HCT116 (cell line): Measurements from ENCODE around the gene TXNRD3. TPM values are rescaled to one million over a fixed set of nuclear protein-coding genes. Genes with fewer than 3 reads are reported as not detected.

Source experiments
- ATAC-seq: fragments of 200-7000 bp; cut with Tn5 transposase; 2 replicates; pipeline ENCODE4 v1.9.1; 2020; ENCODE audit warnings: mild to moderate bottlenecking, moderate library complexity
- BruUV-seq: library from RNA; stranded (reverse); fragments of 400-500 nt; replicated peaks from 2 replicates; lab custom pipeline; 2021; lab: Mats Ljungman, UMichigan
- CTCF ChIA-PET: fragments of 300-600 bp; sonication (Branson Sonifier 250); formaldehyde crosslinking; loops from one replicate; lab custom pipeline; 2021; ENCODE audit warnings: antibody characterized with exemption; lab: Charles Lee
- POLR2A ChIA-PET: fragments of 300-600, 350-600 bp; sonication (Branson Sonifier 250); formaldehyde crosslinking; loops from one replicate; lab custom pipeline; 2021; ENCODE audit warnings: antibody characterized with exemption; lab: Charles Lee
- RAD21 ChIA-PET, 2 experiments: fragments of 300-600 bp; sonication (Branson Sonifier 250); formaldehyde crosslinking; loops; one replicate each; lab custom pipeline; 2023; ENCODE audit warnings: low total read pairs in 2 of 2; ENCODE audit not compliant: uncharacterized antibody in 2 of 2, unreplicated experiment in 2 of 2, low non-redundant PET in 1 of 2; lab: Charles Lee
- DNase-seq: peaks from one replicate; pipeline ENCODE4 v3.0.0-alpha.2; 2010; ENCODE audit warnings: low read depth, low spot score
- H2AFZ ChIP-seq: fragments of 200-600 bp; shearing (Covaris generic), sonication (generic); 2 replicates; pipeline ENCODE4 v1.6.1; 2017; ENCODE audit warnings: low read depth, mixed run types, mixed read lengths, antibody characterized with exemption, low read length; ENCODE audit not compliant: poor library complexity, severe bottlenecking
- H3K27ac ChIP-seq: 2 replicates; pipeline ENCODE4 v1.5.1; 2012; ENCODE audit warnings: low read depth, low read length
- H3K27me3 ChIP-seq: fragments of 200-600 bp; sonication (generic); 2 replicates; pipeline ENCODE4 v1.6.1; 2016; ENCODE audit warnings: mixed run types, low read length, mixed read lengths; ENCODE audit not compliant: insufficient read depth
- H3K36me3 ChIP-seq, 2 experiments: fragments of 200-500 bp in 1 of 2; fragments of 200-600 bp in 1 of 2; sonication (Bioruptor generic) in 1 of 2; sonication (generic) in 1 of 2; 2 replicates each; pipeline versions ENCODE4 v1.5.1 to v1.6.1; 2014 to 2016; ENCODE audit warnings: low read length in 2 of 2, inconsistent platforms in 1 of 2, mixed read lengths in 1 of 2, mixed run types in 1 of 2; ENCODE audit not compliant: insufficient read depth in 2 of 2, control insufficient read depth in 1 of 2
- H3K4me1 ChIP-seq, 2 experiments: fragments of 200-600 bp in 1 of 2; sonication (generic) in 1 of 2; 2 replicates each; pipeline versions ENCODE4 v1.5.1 to v1.6.1; 2012 to 2017; ENCODE audit warnings: low read length in 2 of 2, inconsistent platforms in 1 of 2, mild to moderate bottlenecking in 1 of 2, mixed read lengths in 1 of 2, mixed run types in 1 of 2, moderate library complexity in 1 of 2; ENCODE audit not compliant: insufficient read depth in 2 of 2, control insufficient read depth in 1 of 2
- H3K4me2 ChIP-seq: fragments of 200-600 bp; sonication (generic); 2 replicates; pipeline ENCODE4 v1.6.1; 2017; ENCODE audit warnings: mixed run types, low read length, mixed read lengths
- H3K4me3 ChIP-seq, 2 experiments: fragments of 200-600 bp in 1 of 2; sonication (generic) in 1 of 2; replicated peaks in 1 of 2; 2 replicates each; pipeline ENCODE4 v1.5.1; 2011 to 2016; ENCODE audit warnings: low read length in 2 of 2, control low read depth in 1 of 2, low read depth in 1 of 2, mild to moderate bottlenecking in 1 of 2, mixed read lengths in 1 of 2, mixed run types in 1 of 2
- H3K79me2 ChIP-seq: fragments of 200-600 bp; sonication (generic); 2 replicates; pipeline ENCODE4 v1.6.1; 2017; ENCODE audit warnings: mild to moderate bottlenecking, mixed run types, low read length, moderate library complexity, mixed read lengths; ENCODE audit not compliant: insufficient read depth
- H3K9ac ChIP-seq: fragments of 200-600 bp; sonication (generic); 2 replicates; pipeline ENCODE4 v1.6.1; 2016; ENCODE audit warnings: low read length, mixed read lengths
- H3K9me2 ChIP-seq: fragments of 200-600 bp; sonication (generic), shearing (Covaris generic); 2 replicates; pipeline ENCODE4 v1.6.1; 2017; ENCODE audit warnings: mixed run types, mild to moderate bottlenecking, moderate library complexity; ENCODE audit not compliant: insufficient read depth
- H3K9me3 ChIP-seq, 2 experiments: fragments of 200-500 bp in 1 of 2; fragments of 200-600 bp in 1 of 2; sonication (Bioruptor generic) in 1 of 2; sonication (generic) in 1 of 2; 2 replicates each; pipeline ENCODE4 v1.6.1; 2014 to 2017; ENCODE audit warnings: low read length in 2 of 2, mixed read lengths in 2 of 2, inconsistent platforms in 1 of 2, low read depth in 1 of 2, mild to moderate bottlenecking in 1 of 2, mixed run types in 1 of 2, moderate library complexity in 1 of 2; ENCODE audit not compliant: control insufficient read depth in 1 of 2, insufficient read depth in 1 of 2
- H4K20me1 ChIP-seq: fragments of 200-600 bp; sonication (generic), shearing (Covaris generic); 2 replicates; pipeline ENCODE4 v1.6.1; 2017; ENCODE audit warnings: mixed run types, mild to moderate bottlenecking, moderate library complexity; ENCODE audit not compliant: insufficient read depth
- EGR1 ChIP-seq: IDR thresholded peaks from 2 replicates; pipeline ENCODE4 v1.6.1; 2012; ENCODE audit warnings: low read depth
- EZH2 ChIP-seq: fragments of 200-600 bp; sonication (generic); IDR thresholded peaks from 2 replicates; pipeline ENCODE4 v1.6.1; 2017; ENCODE audit warnings: antibody characterized with exemption, mixed run types
- EZH2phosphoT487 ChIP-seq: fragments of 200-600 bp; IDR thresholded peaks from 2 replicates; pipeline ENCODE4 v1.6.1; 2018; ENCODE audit warnings: antibody characterized with exemption, borderline replicate concordance
- FOSL1 ChIP-seq: IDR thresholded peaks from 2 replicates; pipeline ENCODE4 v1.6.1; 2012; ENCODE audit warnings: low read depth
- POLR2AphosphoS5 ChIP-seq: IDR thresholded peaks from 2 replicates; pipeline ENCODE4 v1.6.1; 2011; ENCODE audit warnings: mild to moderate bottlenecking, low read depth, low read length, moderate library complexity
- RAD21 ChIP-seq: IDR thresholded peaks from 2 replicates; pipeline ENCODE4 v1.6.1; 2012; ENCODE audit warnings: low read depth, mild to moderate bottlenecking
- SP1 ChIP-seq: IDR thresholded peaks from 2 replicates; pipeline ENCODE4 v1.6.1; 2012; ENCODE audit warnings: low read depth
- TCF7L2 ChIP-seq: IDR thresholded peaks from 2 replicates; pipeline ENCODE4 v1.7.0; 2011; ENCODE audit warnings: borderline replicate concordance, inconsistent platforms; ENCODE audit not compliant: insufficient read depth, insufficient read length; ENCODE audit errors: extremely low read depth
- YY1 ChIP-seq: IDR thresholded peaks from 2 replicates; pipeline ENCODE4 v1.6.1; 2011; ENCODE audit warnings: low read length, low read depth, moderate library complexity, mild to moderate bottlenecking; ENCODE audit not compliant: insufficient replicate concordance; ENCODE audit errors: extremely low read depth
- ZFX ChIP-seq: fragments of 450-650 bp; IDR thresholded peaks from 2 replicates; pipeline ENCODE4 v1.6.1; 2017
- ZNF274 ChIP-seq: fragments of 200-500 bp; sonication (Bioruptor generic); IDR thresholded peaks from 2 replicates; pipeline ENCODE4 v1.6.1; 2014; ENCODE audit warnings: mild to moderate bottlenecking, low read depth, low read length, inconsistent platforms
- intact Hi-C: fragments of 100-400 bp; cut with micrococcal nuclease; formaldehyde crosslinking; loops from 2 replicates; pipeline ENCODE4 v1.10.0; 2022
- total RNA-seq: library from RNA; stranded (reverse); gene quantifications from one replicate; pipeline ENCODE4 v1.2.1, GENCODE V29; 2021; ENCODE audit not compliant: unreplicated experiment
- TF ChIP-seq, protein P1 (sequence below): IDR thresholded peaks from 2 replicates; pipeline ENCODE4 v1.6.1; 2012
- TF ChIP-seq, protein P2 (sequence below): IDR thresholded peaks from 2 replicates; pipeline ENCODE4 v1.6.1; 2011; ENCODE audit warnings: mild to moderate bottlenecking, low read length, moderate library complexity; ENCODE audit not compliant: insufficient replicate concordance; ENCODE audit errors: extremely low read depth
- TF ChIP-seq, protein P3 (sequence below): IDR thresholded peaks from 2 replicates; pipeline ENCODE4 v1.6.1; 2012

The TXNRD3 gene
- total RNA-seq, 1 experiment from 2014 or later, result 19.3 TPM

DNA sequence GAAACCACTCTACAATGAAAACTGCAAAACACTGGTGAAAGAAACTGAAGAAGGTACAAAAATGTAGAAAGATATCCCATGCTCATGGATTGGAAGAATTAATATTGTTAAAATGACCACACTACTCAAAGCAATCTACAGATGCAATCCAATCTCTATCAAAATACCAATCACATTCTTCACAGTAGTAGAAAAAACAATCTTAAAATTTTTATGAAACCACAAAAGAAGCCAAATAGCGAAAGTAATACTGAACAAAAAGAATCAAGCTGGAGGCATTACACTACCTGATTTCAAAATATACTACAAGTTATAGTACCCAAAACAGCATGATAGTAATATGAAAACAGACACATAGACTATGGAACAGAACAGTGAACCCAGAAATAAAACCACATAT lies 36.9 kb downstream of the TXNRD3 start:
- no peak overlapping the region for H2AFZ ChIP-seq
- H3K79me2 ChIP-seq, result no peaks in the 10 kb centered on the region
- H3K4me1 ChIP-seq, result peaks cover 0 to 20% of the 10 kb centered on the region in 2 experiments; a peak in 2 of 4 replicates
- CTCF ChIA-PET, result no interaction called here
- no peak overlapping the region for H3K9ac ChIP-seq
- no peak for ATAC-seq
- H3K4me3 ChIP-seq, result no peak overlapping the region
- H3K27me3 ChIP-seq, result no peaks in the 10 kb centered on the region
- no peak overlapping the region for H3K27ac ChIP-seq
- RAD21 ChIA-PET, result no interaction called here
- DNase-seq, result no peak
- H3K9me2 ChIP-seq, result no peaks in the 10 kb centered on the region
- intact Hi-C loops, result no loop called here
- TF ChIP-seq, protein P1, sequence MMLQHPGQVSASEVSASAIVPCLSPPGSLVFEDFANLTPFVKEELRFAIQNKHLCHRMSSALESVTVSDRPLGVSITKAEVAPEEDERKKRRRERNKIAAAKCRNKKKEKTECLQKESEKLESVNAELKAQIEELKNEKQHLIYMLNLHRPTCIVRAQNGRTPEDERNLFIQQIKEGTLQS, result no peak
- TF ChIP-seq, protein P2, sequence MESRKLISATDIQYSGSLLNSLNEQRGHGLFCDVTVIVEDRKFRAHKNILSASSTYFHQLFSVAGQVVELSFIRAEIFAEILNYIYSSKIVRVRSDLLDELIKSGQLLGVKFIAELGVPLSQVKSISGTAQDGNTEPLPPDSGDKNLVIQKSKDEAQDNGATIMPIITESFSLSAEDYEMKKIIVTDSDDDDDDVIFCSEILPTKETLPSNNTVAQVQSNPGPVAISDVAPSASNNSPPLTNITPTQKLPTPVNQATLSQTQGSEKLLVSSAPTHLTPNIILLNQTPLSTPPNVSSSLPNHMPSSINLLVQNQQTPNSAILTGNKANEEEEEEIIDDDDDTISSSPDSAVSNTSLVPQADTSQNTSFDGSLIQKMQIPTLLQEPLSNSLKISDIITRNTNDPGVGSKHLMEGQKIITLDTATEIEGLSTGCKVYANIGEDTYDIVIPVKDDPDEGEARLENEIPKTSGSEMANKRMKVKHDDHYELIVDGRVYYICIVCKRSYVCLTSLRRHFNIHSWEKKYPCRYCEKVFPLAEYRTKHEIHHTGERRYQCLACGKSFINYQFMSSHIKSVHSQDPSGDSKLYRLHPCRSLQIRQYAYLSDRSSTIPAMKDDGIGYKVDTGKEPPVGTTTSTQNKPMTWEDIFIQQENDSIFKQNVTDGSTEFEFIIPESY, result no peak
- no peak for TF ChIP-seq SP1
- no peak for TF ChIP-seq EZH2phosphoT487
- TF ChIP-seq RAD21, result no peak
- TF ChIP-seq ZNF274, result no peak
- TF ChIP-seq, protein P3, sequence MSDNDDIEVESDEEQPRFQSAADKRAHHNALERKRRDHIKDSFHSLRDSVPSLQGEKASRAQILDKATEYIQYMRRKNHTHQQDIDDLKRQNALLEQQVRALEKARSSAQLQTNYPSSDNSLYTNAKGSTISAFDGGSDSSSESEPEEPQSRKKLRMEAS, result no peak
- TF ChIP-seq TCF7L2, result no peak
- TF ChIP-seq EZH2, result no peak
- TF ChIP-seq FOSL1, result no peak
- TF ChIP-seq YY1, result no peak
- no peak for TF ChIP-seq EGR1
- TF ChIP-seq POLR2AphosphoS5, result no peak
- no peak for TF ChIP-seq ZFX
- BruUV-seq, result no TSS peak
- POLR2A ChIA-PET, result no interaction called here
- no peaks in the 10 kb centered on the region for H3K9me3 ChIP-seq
- no peaks in the 10 kb centered on the region; a peak in 2 of 4 replicates for H3K36me3 ChIP-seq
- no peaks in the 10 kb centered on the region for H4K20me1 ChIP-seq
- no peak overlapping the region for H3K4me2 ChIP-seq
